Occipital lobe (tissue), 2 donors: Measurements from ENCODE around the gene DIABLO. TPM values are rescaled to one million over a fixed set of nuclear protein-coding genes. Genes with fewer than 3 reads are reported as not detected.
"Not testable (repeated sequence)": the region's sequence is repeated elsewhere in the genome, so short reads cannot be mapped to it uniquely, and the experiment has no call there.

Source experiments
- DNase-seq: peaks from one replicate; lab custom pipeline; 2025; lab: John Stamatoyannopoulos, UW
- total RNA-seq: library from RNA; depleted of rRNA; stranded (reverse); fragments of >200 nt; gene quantifications from one replicate; pipeline ENCODE4 v1.2.3, GENCODE V29; 2014

The DIABLO gene
- total RNA-seq, 1 donor from 2014 or later, result 35.7 TPM

- no peak for DNase-seq
Observed at GRCh38 chr12:122190842-122191668, 34.8 kb downstream of the DIABLO start.

GRCh38 chr12:122189626-122190475 is 36.0 kb downstream of the DIABLO start:
- DNase-seq, result no peak

- no peak for DNase-seq
Observed at GRCh38 chr12:122187466-122187865, 38.4 kb downstream of the DIABLO start.

- DNase-seq, result no peak
Observed at GRCh38 chr12:122185494-122186082, 40.3 kb downstream of the DIABLO start.

- no peak for DNase-seq
Observed at GRCh38 chr12:122185079-122185478, 40.8 kb downstream of the DIABLO start.

GRCh38 chr12:122184517-122184916 is 41.3 kb downstream of the DIABLO start:
- no peak for DNase-seq

- DNase-seq, result no peak
Observed at GRCh38 chr12:122183588-122183940, 42.3 kb downstream of the DIABLO start.

GRCh38 chr12:122182887-122183587 is 42.8 kb downstream of the DIABLO start, which contains the start of gene LRRC43:
LRRC43 (plus strand) TSS chr12:122183123; CDS start chr12:122183145, 22 bp downstream.
- DNase-seq, result no peak

- DNase-seq, result not testable (repeated sequence)
Observed at GRCh38 chr12:122176473-122176872, 49.4 kb downstream of the DIABLO start.

GRCh38 chr12:122174155-122174845 is 51.6 kb downstream of the DIABLO start, which contains the start of gene IL31:
IL31 (minus strand) TSS chr12:122174221; CDS start chr12:122174172, 49 bp downstream.
- DNase-seq, result no peak

GRCh38 chr12:122172262-122172939 is 53.5 kb downstream of the DIABLO start:
- DNase-seq, result no peak

GRCh38 chr12:122171399-122171798 is 54.5 kb downstream of the DIABLO start:
- no peak for DNase-seq

- no peak for DNase-seq
Observed at GRCh38 chr12:122168492-122168891, 57.4 kb downstream of the DIABLO start.

- no peak for DNase-seq
Observed at GRCh38 chr12:122167356-122167925, 58.4 kb downstream of the DIABLO start.

GRCh38 chr12:122166422-122167349 is 59.2 kb downstream of the DIABLO start:
- DNase-seq, result no peak

GRCh38 chr12:122162976-122163375 is 62.9 kb downstream of the DIABLO start:
- no peak for DNase-seq

GRCh38 chr12:122161682-122162081 is 64.2 kb downstream of the DIABLO start:
- DNase-seq, result no peak

- DNase-seq, result no peak
Observed at GRCh38 chr12:122160761-122161160, 65.1 kb downstream of the DIABLO start.

GRCh38 chr12:122159882-122160281 is 66.0 kb downstream of the DIABLO start:
- DNase-seq, result no peak
